Neural crest cell (in vitro differentiated cells): ENCODE measurements around the gene ATF7. TPM values are rescaled to one million over a fixed set of nuclear protein-coding genes. Genes with fewer than 3 reads are reported as not detected.
A peak's percentile ranks its signal among the peaks of the same experiment; 100 is the strongest.

Source experiments
- DNase-seq: peaks from one replicate; pipeline ENCODE4 v3.0.0; 2021; ENCODE audit warnings: low read depth, mixed read lengths, low spot score
- H3K27ac Mint-ChIP-seq: one replicate; pipeline ENCODE4 v1.8.0; 2021; ENCODE audit warnings: mild to moderate bottlenecking, mixed read lengths; ENCODE audit not compliant: unreplicated experiment
- H3K27me3 Mint-ChIP-seq: 2 replicates; pipeline ENCODE4 v1.8.0; 2021; ENCODE audit warnings: low read depth, mild to moderate bottlenecking, mixed read lengths
- H3K36me3 Mint-ChIP-seq: 2 replicates; pipeline ENCODE4 v1.8.0; 2021; ENCODE audit warnings: low read depth, mild to moderate bottlenecking, mixed read lengths
- H3K4me1 Mint-ChIP-seq: 2 replicates; pipeline ENCODE4 v1.8.0; 2021; ENCODE audit warnings: mixed read lengths
- H3K4me3 Mint-ChIP-seq: one replicate; pipeline ENCODE4 v1.8.0; 2021; ENCODE audit warnings: mild to moderate bottlenecking, mixed read lengths
- H3K9me3 Mint-ChIP-seq: 2 replicates; pipeline ENCODE4 v1.8.0; 2021; ENCODE audit warnings: mixed read lengths
- CTCF ChIP-seq: fragments of 200-600 bp; sonication (generic); conservative IDR thresholded peaks from 2 replicates; pipeline ENCODE4 v1.5.0; 2021; ENCODE audit warnings: antibody characterized with exemption, mild to moderate bottlenecking
- total RNA-seq: library from RNA; stranded (reverse); gene quantifications from 2 replicates; pipeline ENCODE4 v1.2.1, GENCODE V29; 2021

ATF7 gene
- total RNA-seq, 1 donor from 2014 or later, result 32.5 TPM

GRCh38 chr12:53596920-53597363 is 29.2 kb downstream of the ATF7 start:
- no peak overlapping the region for H3K4me3 Mint-ChIP-seq
- peaks cover 4% of the 10 kb centered on the region for H3K36me3 Mint-ChIP-seq
- H3K9me3 Mint-ChIP-seq, result no peaks in the 10 kb centered on the region
- no peaks in the 10 kb centered on the region for H3K27me3 Mint-ChIP-seq
- no peak for DNase-seq
- H3K27ac Mint-ChIP-seq, result no peak overlapping the region
- peaks cover 11% of the 10 kb centered on the region for H3K4me1 Mint-ChIP-seq
- TF ChIP-seq CTCF, result no peak

DNA sequence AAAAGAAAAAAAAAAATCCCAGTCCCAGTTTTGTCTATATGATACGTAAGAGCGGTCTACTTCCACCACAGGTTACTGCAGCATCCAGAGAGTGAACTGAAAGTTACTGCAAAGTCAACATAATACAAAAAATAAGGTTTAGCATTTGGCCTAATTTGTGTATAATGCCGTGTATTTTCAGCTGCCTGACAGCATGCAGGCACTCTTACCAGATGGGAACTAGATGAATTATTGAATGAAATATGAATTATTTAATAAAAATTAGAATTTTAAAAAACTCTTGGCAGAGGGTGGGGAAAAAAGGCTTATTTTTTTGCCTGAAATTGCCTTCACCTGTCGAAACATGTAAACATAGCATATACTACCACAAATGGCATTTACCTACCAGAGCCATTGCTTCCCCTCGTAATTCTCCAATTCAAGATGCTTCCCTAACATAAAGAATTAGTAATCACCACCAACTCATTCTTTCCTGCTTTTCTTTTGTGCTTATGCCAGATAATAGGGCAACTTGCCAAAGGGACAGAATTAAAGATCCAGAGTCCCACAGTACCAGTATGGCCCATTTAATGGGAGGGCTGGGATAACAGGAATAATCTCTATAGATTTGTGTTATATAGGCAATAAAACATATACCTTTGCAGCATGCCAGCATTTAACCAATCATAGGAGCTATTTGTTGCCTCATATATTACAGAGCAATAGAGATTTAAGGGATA is 31.1 kb downstream of the ATF7 start:
- no peak for DNase-seq
- H3K4me1 Mint-ChIP-seq, result peaks cover 21% of the 10 kb centered on the region
- TF ChIP-seq CTCF, result no peak
- no peaks in the 10 kb centered on the region for H3K9me3 Mint-ChIP-seq
- no peaks in the 10 kb centered on the region for H3K27me3 Mint-ChIP-seq
- H3K27ac Mint-ChIP-seq, result no peak overlapping the region
- peaks cover 4% of the 10 kb centered on the region for H3K36me3 Mint-ChIP-seq
- no peak overlapping the region for H3K4me3 Mint-ChIP-seq

- Mint-ChIP-seq H3K27me3 (no peaks in the 10 kb centered on the region), H3K9me3 (no peaks in the 10 kb centered on the region), H3K36me3 (peaks cover 4% of the 10 kb centered on the region), H3K4me1 (peaks cover 21% of the 10 kb centered on the region), H3K4me3 (no peak overlapping the region), H3K27ac (no peak overlapping the region)
- DNase-seq, result no peak
- no peak for TF ChIP-seq CTCF
Observed at GRCh38 chr12:53593707-53594106, 32.5 kb downstream of the ATF7 start.

GRCh38 chr12:53593031-53593430 is 33.2 kb downstream of the ATF7 start:
- Mint-ChIP-seq H3K27ac (no peak overlapping the region), H3K27me3 (no peaks in the 10 kb centered on the region), H3K4me3 (no peak overlapping the region), H3K9me3 (no peaks in the 10 kb centered on the region), H3K4me1 (peaks cover 21% of the 10 kb centered on the region), H3K36me3 (peaks cover 2% of the 10 kb centered on the region)
- no peak for TF ChIP-seq CTCF
- no peak for DNase-seq

GRCh38 chr12:53592426-53592825 is 33.8 kb downstream of the ATF7 start:
- no peaks in the 10 kb centered on the region for H3K27me3 Mint-ChIP-seq

More at GRCh38 chr12:53592426-53592825, 33.8 kb downstream of the ATF7 start:
- Mint-ChIP-seq H3K4me1 (peaks cover 21% of the 10 kb centered on the region), H3K9me3 (no peaks in the 10 kb centered on the region), H3K27ac (peak overlapping the region; percentile 0), H3K4me3 (no peak overlapping the region), H3K36me3 (peaks cover 2% of the 10 kb centered on the region)
- TF ChIP-seq CTCF, result no peak
- no peak for DNase-seq
